NCI-H146 treated with DMSO at 0.1 percent for 48 hours (cell line): ENCODE results near the gene OASL.

Source experiments
- DNase-seq: peaks from one replicate; lab custom pipeline; 2025; ENCODE audit not compliant: unreplicated experiment; lab: John Stamatoyannopoulos, UW

The OASL gene

DNA sequence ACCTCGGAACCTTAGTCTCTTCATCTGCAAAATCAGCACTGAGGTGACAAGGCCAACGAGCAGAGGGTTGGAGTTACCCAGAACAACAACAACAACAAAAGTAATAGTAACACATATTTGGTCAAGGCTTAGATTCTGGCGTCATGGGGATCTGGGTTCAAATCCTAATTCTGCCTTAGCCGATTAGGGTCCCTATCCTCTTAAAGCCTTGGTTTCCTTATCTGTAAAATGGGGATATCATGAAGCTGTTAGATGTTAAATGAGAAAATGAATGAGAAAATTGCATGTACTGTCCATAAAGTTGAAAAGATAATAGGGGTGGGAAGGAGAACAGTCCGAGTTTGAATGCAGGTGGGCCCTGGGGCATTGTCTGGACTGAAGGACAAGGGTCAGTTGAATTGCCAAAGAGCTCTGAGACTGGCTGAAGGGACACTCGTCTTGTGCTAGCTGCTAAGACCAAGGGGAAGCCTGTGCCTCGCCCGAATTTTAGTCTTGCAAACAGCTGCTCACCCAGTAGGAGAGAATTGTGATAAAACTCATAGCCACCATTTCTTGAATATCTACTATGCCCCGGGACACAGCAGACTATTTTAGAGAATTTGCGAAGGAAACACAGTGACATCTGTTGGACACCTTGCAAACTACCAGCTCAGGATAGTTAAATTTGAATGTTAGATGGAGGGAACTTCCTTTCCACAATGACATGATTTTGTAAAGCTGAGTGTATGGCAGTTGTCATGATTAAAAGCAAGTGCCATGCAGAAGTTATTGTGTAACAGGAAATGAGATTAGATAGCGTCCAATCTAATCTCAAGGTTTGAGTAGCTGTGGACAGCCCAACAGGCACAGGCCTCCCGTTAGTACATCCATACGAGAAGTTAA lies 67.5 kb downstream of the OASL start:
- DNase-seq = peak; percentile 46

DNA sequence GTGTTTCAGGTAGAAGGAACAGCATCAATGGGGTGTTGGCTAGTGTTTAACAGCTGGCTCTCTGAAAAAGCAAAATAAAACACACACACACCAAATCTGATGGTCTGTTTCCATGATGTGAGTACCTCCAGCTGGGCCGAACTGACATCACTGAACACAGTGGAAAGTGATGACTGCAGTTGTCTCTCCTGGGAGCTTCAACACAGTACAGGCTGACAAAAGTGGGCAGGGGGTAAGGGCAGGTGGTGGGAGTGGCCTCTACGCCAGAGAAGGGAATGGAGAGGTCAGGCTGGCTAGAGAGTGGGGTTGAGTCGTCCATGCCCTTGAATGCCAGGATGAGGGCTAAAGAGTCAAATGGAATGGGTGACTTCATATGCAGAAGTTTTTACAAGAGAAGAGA lies 68.7 kb downstream of the OASL start:
- no peak for DNase-seq
